Activated CD4-positive, alpha-beta T cell treated with anti-CD3 and anti-CD28 coated beads, Interleukin-2, amount 10 ng/mL, durations not matched to agents 24 days and 14 days (primary cell): ENCODE data around the gene PRSS27. TPM values are rescaled to one million over a fixed set of nuclear protein-coding genes. Genes with fewer than 3 reads are reported as not detected.

ENCODE experiments used
- DNase-seq: peaks from one replicate; pipeline ENCODE4 v3.0.0; 2022
- H3K27ac Mint-ChIP-seq: one replicate; pipeline ENCODE4 v1.8.0; 2022; ENCODE audit warnings: mild to moderate bottlenecking, mixed read lengths
- H3K27me3 Mint-ChIP-seq: one replicate; pipeline ENCODE4 v1.8.0; 2022; ENCODE audit warnings: mixed read lengths
- H3K36me3 Mint-ChIP-seq: one replicate; pipeline ENCODE4 v1.8.0; 2022; ENCODE audit warnings: low read depth, mild to moderate bottlenecking, mixed read lengths
- H3K4me1 Mint-ChIP-seq: one replicate; pipeline ENCODE4 v1.8.0; 2021; ENCODE audit warnings: mixed read lengths
- H3K4me3 Mint-ChIP-seq: one replicate; pipeline ENCODE4 v1.8.0; 2022; ENCODE audit warnings: mild to moderate bottlenecking, moderate library complexity, mixed read lengths
- H3K9me3 Mint-ChIP-seq: one replicate; pipeline ENCODE4 v1.8.0; 2021; ENCODE audit warnings: mixed read lengths
- intact Hi-C: fragments of 100-400 bp; cut with micrococcal nuclease; formaldehyde crosslinking; loops from one replicate; pipeline ENCODE4 v1.15.1; 2023
- total RNA-seq: library from RNA; stranded (reverse); gene quantifications from 2 replicates; pipeline ENCODE4 v1.2.3, GENCODE V29; 2022

PRSS27 gene
- total RNA-seq, 1 donor from 2014 or later = 2.0 TPM

DNA sequence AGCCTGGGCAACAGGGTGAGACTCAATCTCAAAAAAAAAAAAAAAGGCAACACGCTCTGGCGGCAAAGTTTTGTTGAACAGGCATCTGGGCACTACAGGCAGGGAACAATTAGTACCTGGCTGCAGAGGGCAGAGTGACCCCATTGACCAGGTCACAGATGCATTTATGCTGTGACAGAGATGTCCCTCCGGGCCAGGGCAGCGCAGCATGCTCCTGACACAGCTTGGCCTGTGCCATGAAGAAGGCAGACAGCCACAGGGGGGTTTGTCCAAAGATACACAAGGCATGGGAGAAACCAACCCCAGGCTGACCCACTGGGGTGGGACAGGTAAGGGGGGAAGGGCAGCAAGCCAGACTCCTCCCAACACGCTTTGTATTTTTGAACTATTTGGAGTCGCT lies 24.7 kb upstream of the PRSS27 start:
- Mint-ChIP-seq H3K9me3 (no peaks in the 10 kb centered on the region), H3K27me3 (no peaks in the 10 kb centered on the region), H3K4me3 (no peak overlapping the region), H3K27ac (no peak overlapping the region), H3K4me1 (peaks cover 3% of the 10 kb centered on the region), H3K36me3 (peaks cover 2% of the 10 kb centered on the region)
- intact Hi-C loops = no loop called here
- DNase-seq = no peak

- no peak for DNase-seq
- H3K27ac Mint-ChIP-seq = no peak overlapping the region
- H3K9me3 Mint-ChIP-seq = no peaks in the 10 kb centered on the region
- H3K4me3 Mint-ChIP-seq = no peak overlapping the region
- H3K4me1 Mint-ChIP-seq = peaks cover 1% of the 10 kb centered on the region
- no peaks in the 10 kb centered on the region for H3K36me3 Mint-ChIP-seq
- intact Hi-C loops = no loop called here
- H3K27me3 Mint-ChIP-seq = no peaks in the 10 kb centered on the region
Observed at GRCh38 chr16:2743007-2743810, 23.2 kb upstream of the PRSS27 start.

GRCh38 chr16:2742323-2743006 lies 22.4 kb upstream of the PRSS27 start:
- intact Hi-C loops = no loop called here
- Mint-ChIP-seq H3K9me3 (no peaks in the 10 kb centered on the region), H3K4me3 (no peak overlapping the region), H3K4me1 (peaks cover 1% of the 10 kb centered on the region), H3K27me3 (no peaks in the 10 kb centered on the region), H3K27ac (no peak overlapping the region), H3K36me3 (no peaks in the 10 kb centered on the region)
- no peak for DNase-seq

- no peak overlapping the region for H3K4me3 Mint-ChIP-seq
- H3K9me3 Mint-ChIP-seq = no peaks in the 10 kb centered on the region
- intact Hi-C loops = no loop called here
- H3K27ac Mint-ChIP-seq = no peak overlapping the region
- no peaks in the 10 kb centered on the region for H3K36me3 Mint-ChIP-seq
- no peak for DNase-seq
- no peaks in the 10 kb centered on the region for H3K27me3 Mint-ChIP-seq
- H3K4me1 Mint-ChIP-seq = peaks cover 1% of the 10 kb centered on the region
Observed at GRCh38 chr16:2741168-2741567, 21.1 kb upstream of the PRSS27 start.

GRCh38 chr16:2740476-2740875 lies 20.5 kb upstream of the PRSS27 start:
- intact Hi-C loops = no loop called here
- H3K27me3 Mint-ChIP-seq = no peaks in the 10 kb centered on the region

GRCh38 chr16:2739625-2740430 lies 19.8 kb upstream of the PRSS27 start:
- DNase-seq = peak; percentile 72
- Mint-ChIP-seq H3K4me1 (peaks cover 1% of the 10 kb centered on the region), H3K27me3 (no peaks in the 10 kb centered on the region), H3K9me3 (no peaks in the 10 kb centered on the region), H3K36me3 (no peaks in the 10 kb centered on the region), H3K4me3 (no peak overlapping the region), H3K27ac (no peak overlapping the region)
- intact Hi-C loops = no loop called here

More at GRCh38 chr16:2740476-2740875, 20.5 kb upstream of the PRSS27 start:
- Mint-ChIP-seq H3K27ac (no peak overlapping the region), H3K9me3 (no peaks in the 10 kb centered on the region), H3K4me3 (no peak overlapping the region), H3K36me3 (no peaks in the 10 kb centered on the region), H3K4me1 (peaks cover 1% of the 10 kb centered on the region)
- no peak for DNase-seq

DNA sequence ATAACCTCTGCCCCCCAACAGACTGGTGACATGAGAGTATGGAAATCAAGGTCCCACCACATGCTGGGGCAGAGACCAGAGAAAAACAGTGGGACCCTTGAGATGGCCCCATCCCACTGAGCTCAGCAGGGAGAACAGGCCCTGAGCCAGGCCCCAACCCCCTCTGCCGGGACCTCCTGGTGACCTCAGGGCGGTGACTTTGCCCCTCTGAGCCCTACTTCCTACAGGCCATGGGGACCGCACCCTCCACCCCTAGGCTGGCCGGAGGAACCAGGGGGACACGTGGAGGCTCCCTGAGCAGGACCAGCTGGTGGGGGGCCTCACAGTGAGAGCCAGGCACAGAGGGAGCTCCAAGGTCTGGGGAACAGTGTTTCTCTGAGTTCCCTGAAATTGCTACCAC lies 18.6 kb upstream of the PRSS27 start:
- H3K4me1 Mint-ChIP-seq = peaks cover 1% of the 10 kb centered on the region
- H3K27me3 Mint-ChIP-seq = no peaks in the 10 kb centered on the region
- no peaks in the 10 kb centered on the region for H3K9me3 Mint-ChIP-seq
- H3K4me3 Mint-ChIP-seq = no peak overlapping the region
- H3K27ac Mint-ChIP-seq = no peak overlapping the region
- no peaks in the 10 kb centered on the region for H3K36me3 Mint-ChIP-seq
- no peak for DNase-seq
- intact Hi-C loops = no loop called here

GRCh38 chr16:2737895-2738418 lies 17.9 kb upstream of the PRSS27 start:
- Mint-ChIP-seq H3K27me3 (no peaks in the 10 kb centered on the region), H3K4me1 (peaks cover 1% of the 10 kb centered on the region), H3K36me3 (no peaks in the 10 kb centered on the region), H3K4me3 (no peak overlapping the region), H3K27ac (no peak overlapping the region), H3K9me3 (no peaks in the 10 kb centered on the region)
- no peak for DNase-seq
- intact Hi-C loops = no loop called here

DNA sequence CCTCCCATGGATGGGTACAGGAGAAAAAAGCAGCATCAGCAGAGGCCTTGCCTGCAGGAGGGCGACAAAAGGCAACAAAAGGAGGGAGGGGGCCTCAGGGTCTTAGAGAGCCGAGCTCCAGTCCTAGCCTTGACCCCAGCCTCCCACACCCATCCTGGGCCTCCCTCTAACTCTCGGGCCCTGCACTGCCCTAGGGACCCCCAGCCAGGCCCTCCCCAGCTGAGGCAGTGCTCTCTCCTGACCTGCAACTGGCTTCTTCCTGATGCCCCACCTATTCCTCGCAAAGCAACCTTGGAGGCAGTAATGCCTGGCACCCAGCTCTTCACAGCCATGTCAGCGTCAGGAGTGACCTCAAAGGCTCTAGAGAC lies 17.2 kb upstream of the PRSS27 start:
- H3K9me3 Mint-ChIP-seq = no peaks in the 10 kb centered on the region
- H3K27me3 Mint-ChIP-seq = peaks cover 2% of the 10 kb centered on the region
- H3K36me3 Mint-ChIP-seq = no peaks in the 10 kb centered on the region
- DNase-seq = no peak
- H3K4me1 Mint-ChIP-seq = peaks cover 1% of the 10 kb centered on the region
- intact Hi-C loops = no loop called here
- H3K4me3 Mint-ChIP-seq = no peak overlapping the region
- no peak overlapping the region for H3K27ac Mint-ChIP-seq

- Mint-ChIP-seq H3K4me3 (no peak overlapping the region), H3K27ac (no peak overlapping the region), H3K4me1 (peaks cover 1% of the 10 kb centered on the region), H3K9me3 (no peaks in the 10 kb centered on the region), H3K27me3 (peaks cover 2% of the 10 kb centered on the region), H3K36me3 (no peaks in the 10 kb centered on the region)
- intact Hi-C loops = no loop called here
- no peak for DNase-seq
Observed at GRCh38 chr16:2736476-2737237, 16.6 kb upstream of the PRSS27 start.

DNA sequence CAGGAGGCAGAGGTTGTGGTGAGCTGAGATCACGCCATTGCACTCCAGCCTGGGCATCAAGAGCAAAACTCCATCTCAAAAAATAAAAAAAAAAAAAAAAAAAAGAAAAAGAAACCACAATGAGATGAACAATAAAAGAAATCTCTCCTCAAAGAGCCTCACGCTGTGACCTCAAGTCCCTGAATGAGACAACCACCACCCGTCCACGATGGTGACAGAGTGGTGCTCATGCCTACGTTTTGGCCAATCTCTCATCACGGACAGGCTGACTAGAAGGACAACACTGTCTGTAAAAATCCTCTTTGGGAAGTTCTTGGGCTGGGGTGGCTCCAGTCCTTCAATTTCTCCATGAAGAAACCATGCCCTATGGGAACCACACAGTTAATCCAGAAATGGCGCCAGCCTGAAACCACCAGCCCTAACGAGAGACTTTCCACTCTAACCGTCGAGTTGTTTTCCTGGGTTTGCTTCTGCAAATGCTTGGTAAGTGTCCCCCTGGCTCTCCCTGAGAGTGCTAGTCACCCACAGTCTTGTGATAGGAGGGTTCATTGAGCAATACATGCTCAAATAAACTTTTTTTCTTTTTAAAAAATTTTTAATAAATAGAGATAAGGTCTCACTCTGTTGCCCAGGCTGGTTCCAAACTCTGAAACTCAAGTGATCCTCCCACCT lies 15.0 kb upstream of the PRSS27 start:
- Mint-ChIP-seq H3K27me3 (peaks cover 2% of the 10 kb centered on the region), H3K4me3 (no peak overlapping the region), H3K27ac (no peak overlapping the region), H3K36me3 (no peaks in the 10 kb centered on the region), H3K9me3 (no peaks in the 10 kb centered on the region), H3K4me1 (peaks cover 1% of the 10 kb centered on the region)
- DNase-seq = no peak
- intact Hi-C loops = no loop called here

GRCh38 chr16:2728034-2728433 lies 8.0 kb upstream of the PRSS27 start:
- Mint-ChIP-seq H3K27me3 (peaks cover 10% of the 10 kb centered on the region), H3K9me3 (no peaks in the 10 kb centered on the region), H3K4me1 (no peaks in the 10 kb centered on the region), H3K4me3 (no peak overlapping the region), H3K27ac (no peak overlapping the region), H3K36me3 (no peaks in the 10 kb centered on the region)
- intact Hi-C loops = no loop called here
- DNase-seq = no peak

- intact Hi-C loops = no loop called here
- Mint-ChIP-seq H3K27me3 (peaks cover 8% of the 10 kb centered on the region), H3K27ac (no peak overlapping the region), H3K4me1 (peaks cover 2% of the 10 kb centered on the region), H3K9me3 (no peaks in the 10 kb centered on the region), H3K36me3 (no peaks in the 10 kb centered on the region), H3K4me3 (no peak overlapping the region)
- no peak for DNase-seq
Observed at GRCh38 chr16:2726923-2727322, 6.9 kb upstream of the PRSS27 start.
